IPS-20b (cell line): ENCODE data around the gene ACE2.

Experiments used
- H3K27ac ChIP-seq: one replicate; pipeline ENCODE4 v1.5.1; 2013; ENCODE audit warnings: low read length
- H3K27me3 ChIP-seq: 2 replicates; pipeline ENCODE4 v1.6.1; 2013; ENCODE audit warnings: mild to moderate bottlenecking, low read length, inconsistent platforms; ENCODE audit not compliant: insufficient read depth
- H3K36me3 ChIP-seq: 2 replicates; pipeline ENCODE4 v1.6.1; 2013; ENCODE audit warnings: low read depth, mild to moderate bottlenecking, inconsistent platforms, low read length, moderate library complexity; ENCODE audit not compliant: insufficient read depth
- H3K4me1 ChIP-seq: 2 replicates; pipeline ENCODE4 v1.6.1; 2013; ENCODE audit warnings: mild to moderate bottlenecking, control low read depth, inconsistent platforms, low read length, moderate library complexity; ENCODE audit not compliant: insufficient read depth
- H3K4me3 ChIP-seq: 2 replicates; pipeline ENCODE4 v1.5.1; 2013; ENCODE audit warnings: mild to moderate bottlenecking, low read length, inconsistent platforms
- H3K9ac ChIP-seq: 2 replicates; pipeline ENCODE4 v1.6.1; 2013; ENCODE audit warnings: low read depth, mild to moderate bottlenecking, inconsistent platforms, low read length, moderate library complexity
- H3K9me3 ChIP-seq: 2 replicates; pipeline ENCODE4 v1.6.1; 2013; ENCODE audit warnings: mild to moderate bottlenecking, low read depth, low read length, inconsistent platforms; ENCODE audit not compliant: insufficient read depth

Gene ACE2

DNA sequence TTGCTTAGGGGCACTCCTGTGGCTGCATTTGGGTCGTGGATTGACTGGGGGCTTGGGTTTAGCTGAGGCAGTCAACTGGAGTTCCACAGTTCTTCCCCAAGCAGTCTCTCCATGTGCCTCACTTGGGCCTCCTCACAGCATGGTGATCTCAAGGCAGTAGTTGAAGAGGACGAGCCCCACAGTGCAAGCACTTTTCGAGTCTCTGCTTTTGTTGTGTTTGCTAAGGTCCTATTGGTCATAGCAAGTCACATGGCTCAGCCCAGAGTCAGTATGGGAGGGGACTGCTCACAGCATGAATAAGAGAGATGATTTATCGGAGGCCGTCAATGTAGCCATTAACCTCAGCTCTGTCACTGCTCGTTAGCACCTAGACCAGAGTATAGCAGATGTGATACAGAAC lies 70.4 kb downstream of the ACE2 start:
- no peak overlapping the region for H3K4me3 ChIP-seq
- H3K36me3 ChIP-seq, result no peaks in the 10 kb centered on the region
- H3K9me3 ChIP-seq, result no peaks in the 10 kb centered on the region
- no peak overlapping the region for H3K9ac ChIP-seq
- H3K4me1 ChIP-seq, result no peaks in the 10 kb centered on the region
- no peak overlapping the region for H3K27ac ChIP-seq
- H3K27me3 ChIP-seq, result no peaks in the 10 kb centered on the region

DNA sequence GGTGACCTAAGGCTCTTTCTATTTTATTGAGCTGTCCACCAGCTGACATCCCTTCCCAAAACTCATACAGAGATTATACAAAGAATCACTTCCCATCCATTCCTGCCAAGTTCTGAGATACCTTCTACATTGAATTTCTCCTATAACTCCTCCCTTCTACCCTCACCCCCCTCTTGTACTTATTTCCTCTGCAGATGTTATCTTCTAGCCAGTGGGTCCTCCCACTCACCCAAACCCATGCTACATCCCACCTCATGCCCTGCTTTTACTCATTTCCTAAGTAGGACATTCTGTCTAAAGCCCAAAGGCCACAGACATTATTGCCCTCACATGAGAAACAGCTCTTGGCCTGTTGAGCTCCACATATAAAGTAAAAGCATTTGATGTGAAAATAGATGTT lies 71.6 kb downstream of the ACE2 start:
- no peak overlapping the region for H3K4me3 ChIP-seq
- no peaks in the 10 kb centered on the region for H3K36me3 ChIP-seq
- H3K27me3 ChIP-seq, result no peaks in the 10 kb centered on the region
- H3K4me1 ChIP-seq, result no peaks in the 10 kb centered on the region
- H3K9ac ChIP-seq, result no peak overlapping the region
- H3K27ac ChIP-seq, result no peak overlapping the region
- no peaks in the 10 kb centered on the region for H3K9me3 ChIP-seq

DNA sequence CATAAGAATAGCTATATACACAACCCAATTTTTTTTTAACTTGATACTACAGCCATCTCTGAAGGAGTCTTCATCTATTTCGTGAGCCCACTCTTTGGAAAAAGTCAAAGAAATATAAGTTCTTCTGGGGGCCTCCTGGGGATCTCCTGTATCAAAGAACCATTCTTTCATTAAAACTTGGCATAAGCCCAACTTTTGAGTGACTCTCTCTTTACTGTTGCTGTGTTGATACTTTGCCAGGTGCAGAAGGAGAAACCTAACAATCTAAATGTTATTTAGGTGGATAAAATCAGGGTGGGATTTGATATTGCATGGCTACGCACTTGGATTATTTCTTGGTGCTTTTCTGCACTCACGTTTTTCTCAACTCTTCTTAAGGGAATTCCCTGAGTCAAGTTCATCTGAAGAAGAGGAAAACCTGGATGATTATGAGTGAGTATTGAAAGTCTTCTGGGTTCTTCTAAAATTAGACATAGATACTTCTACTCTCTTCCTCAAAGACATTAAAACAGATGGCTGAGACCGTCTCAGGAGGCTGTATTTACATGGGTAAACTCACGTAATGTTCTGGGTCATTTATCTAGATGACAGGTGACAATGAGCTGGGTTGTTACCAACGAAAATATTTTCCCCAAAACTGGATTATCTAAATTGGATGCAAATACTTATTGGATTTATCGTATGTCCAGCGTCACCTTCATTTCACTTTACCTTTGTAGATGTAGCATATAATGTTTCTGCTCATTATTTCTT lies 74.9 kb downstream of the ACE2 start:
- Histone ChIP-seq H3K9me3 (no peaks in the 10 kb centered on the region), H3K36me3 (no peaks in the 10 kb centered on the region), H3K9ac (no peak overlapping the region), H3K27me3 (no peaks in the 10 kb centered on the region), H3K4me3 (no peak overlapping the region), H3K4me1 (no peaks in the 10 kb centered on the region), H3K27ac (no peak overlapping the region)

DNA sequence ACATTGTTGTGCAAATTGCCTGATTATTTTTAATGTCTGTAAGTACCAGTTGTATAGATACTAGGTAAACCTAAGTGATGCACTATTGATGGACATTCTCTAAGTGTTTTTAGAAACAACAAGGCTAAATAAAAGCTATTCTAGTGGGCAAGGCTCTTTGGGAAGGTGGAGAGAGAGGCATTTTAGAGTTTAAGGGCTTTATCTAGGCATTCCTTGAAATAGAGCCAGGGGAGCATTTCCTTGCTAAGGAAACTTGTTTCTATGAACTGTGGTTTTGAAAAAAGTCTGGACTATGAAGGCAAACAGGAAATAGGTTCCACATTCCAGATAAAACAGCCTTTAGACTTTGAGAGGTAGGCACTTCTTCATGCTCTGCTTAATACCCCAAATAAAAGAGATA lies 76.3 kb downstream of the ACE2 start:
- Histone ChIP-seq H3K36me3 (no peaks in the 10 kb centered on the region), H3K27me3 (no peaks in the 10 kb centered on the region), H3K4me1 (no peaks in the 10 kb centered on the region), H3K4me3 (no peak overlapping the region), H3K9ac (no peak overlapping the region), H3K9me3 (no peaks in the 10 kb centered on the region), H3K27ac (no peak overlapping the region)

DNA sequence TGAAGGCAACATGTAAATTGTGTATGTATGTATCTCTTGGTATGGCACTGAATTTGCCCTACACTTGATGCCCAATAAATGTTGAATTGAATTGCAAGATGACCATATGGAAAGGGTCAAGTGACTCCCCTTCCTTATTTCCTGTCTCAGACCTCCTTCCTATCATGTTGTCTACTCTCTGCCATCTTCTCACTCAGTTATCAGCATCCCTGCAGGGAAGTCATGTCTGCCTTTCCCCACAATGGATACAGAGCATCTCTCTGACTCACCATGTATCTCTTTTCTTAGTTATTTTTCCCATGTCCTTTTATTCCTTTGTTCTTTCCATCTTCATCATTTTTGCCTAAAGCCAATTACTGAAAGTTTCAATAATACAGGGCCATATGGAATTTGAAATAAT lies 77.7 kb downstream of the ACE2 start:
- Histone ChIP-seq H3K4me3 (no peak overlapping the region), H3K27ac (no peak overlapping the region), H3K36me3 (no peaks in the 10 kb centered on the region), H3K9me3 (no peaks in the 10 kb centered on the region), H3K9ac (no peak overlapping the region), H3K4me1 (no peaks in the 10 kb centered on the region), H3K27me3 (no peaks in the 10 kb centered on the region)

DNA sequence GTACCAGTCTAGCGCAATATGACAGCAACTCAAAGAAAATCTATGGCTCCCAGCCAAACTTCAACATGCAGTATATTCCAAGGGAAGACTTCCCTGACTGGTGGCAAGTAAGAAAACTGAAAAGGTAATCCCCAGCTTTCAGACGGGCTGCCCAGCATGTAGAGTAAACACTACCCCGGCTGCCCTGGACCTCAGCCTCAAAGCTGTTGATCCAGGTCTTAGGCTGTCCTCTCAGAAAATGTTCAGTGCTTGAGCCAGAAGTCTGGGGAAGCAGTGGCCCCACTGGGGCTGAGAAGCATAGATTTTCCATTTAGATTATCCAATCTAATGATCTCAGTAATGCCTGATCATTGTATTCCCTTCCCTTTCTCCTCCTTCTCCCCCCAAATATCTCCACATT lies 78.3 kb downstream of the ACE2 start:
- H3K27me3 ChIP-seq, result no peaks in the 10 kb centered on the region
- H3K9ac ChIP-seq, result no peak overlapping the region
- no peaks in the 10 kb centered on the region for H3K9me3 ChIP-seq
- H3K36me3 ChIP-seq, result no peaks in the 10 kb centered on the region
- no peaks in the 10 kb centered on the region for H3K4me1 ChIP-seq
- no peak overlapping the region for H3K27ac ChIP-seq
- no peak overlapping the region for H3K4me3 ChIP-seq

DNA sequence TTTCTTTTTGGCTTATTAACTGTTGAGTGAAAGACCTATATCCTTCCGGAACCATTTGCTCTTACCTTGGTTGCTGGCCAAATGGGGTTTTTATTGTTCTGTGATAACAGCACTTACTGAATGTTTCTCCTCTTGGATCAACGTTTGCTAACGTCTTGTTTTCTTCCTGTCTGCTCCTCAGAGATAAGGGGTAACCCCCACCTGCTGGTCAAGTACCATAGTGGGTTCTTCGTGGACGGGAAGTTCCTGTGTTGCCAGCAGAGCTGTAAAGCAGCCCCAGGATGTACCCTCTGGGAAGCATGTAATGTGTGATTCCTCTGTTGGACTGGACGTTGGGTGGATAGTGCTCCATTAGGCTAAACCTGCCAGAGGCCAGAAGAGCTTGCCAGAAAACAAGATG lies 84.8 kb downstream of the ACE2 start:
- no peaks in the 10 kb centered on the region for H3K36me3 ChIP-seq
- no peaks in the 10 kb centered on the region for H3K4me1 ChIP-seq
- no peaks in the 10 kb centered on the region for H3K27me3 ChIP-seq
- no peak overlapping the region for H3K9ac ChIP-seq
- H3K27ac ChIP-seq, result no peak overlapping the region
- H3K4me3 ChIP-seq, result no peak overlapping the region
- no peaks in the 10 kb centered on the region for H3K9me3 ChIP-seq

DNA sequence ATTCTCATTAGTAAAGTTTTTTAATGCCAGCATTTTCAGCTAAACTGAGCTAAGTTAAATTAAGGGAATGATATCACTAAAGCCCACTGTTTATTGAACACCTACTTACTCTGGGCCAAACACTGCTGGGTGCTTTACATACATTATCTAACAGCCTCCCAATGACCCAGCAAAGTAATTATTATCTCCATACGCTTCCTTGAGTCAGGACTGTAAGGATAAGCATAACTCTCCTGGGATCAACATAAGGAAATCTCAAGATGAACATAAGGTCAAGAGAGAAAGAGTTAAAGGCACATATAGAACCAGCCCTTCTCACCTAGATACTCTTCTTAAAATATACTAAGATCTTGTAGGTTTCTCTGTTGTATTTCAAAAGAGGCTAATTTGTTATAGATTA lies 86.5 kb downstream of the ACE2 start:
- Histone ChIP-seq H3K9me3 (no peaks in the 10 kb centered on the region), H3K36me3 (no peaks in the 10 kb centered on the region), H3K4me3 (no peak overlapping the region), H3K27ac (no peak overlapping the region), H3K27me3 (no peaks in the 10 kb centered on the region), H3K4me1 (no peaks in the 10 kb centered on the region), H3K9ac (no peak overlapping the region)

DNA sequence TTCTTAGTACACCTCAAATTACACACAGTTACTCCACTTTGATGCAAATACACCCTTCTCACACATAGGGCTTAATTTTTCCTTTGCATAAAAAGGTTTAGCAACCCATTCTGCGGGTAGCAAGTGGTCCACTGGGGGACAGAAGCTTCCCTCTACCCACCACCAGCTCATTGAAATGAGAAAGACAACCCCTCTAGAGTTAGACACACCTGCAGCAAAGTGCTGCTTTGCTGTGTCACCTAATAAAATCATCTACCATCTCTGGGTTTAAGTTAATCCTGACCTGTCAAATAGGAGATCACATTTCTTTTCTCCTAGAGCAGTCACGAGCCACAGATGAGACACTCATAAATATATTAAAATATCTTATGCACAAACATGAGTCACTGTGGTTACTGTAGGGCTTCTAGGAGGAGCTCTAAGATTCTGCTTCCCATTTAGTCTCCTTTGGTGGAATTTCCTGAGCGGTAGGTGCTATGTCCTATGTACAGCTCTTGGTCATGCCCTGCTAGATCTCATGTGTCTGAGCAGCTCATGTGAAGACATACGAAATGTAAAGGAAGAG lies 88.3 kb downstream of the ACE2 start:
- Histone ChIP-seq H3K9ac (no peak overlapping the region), H3K36me3 (no peaks in the 10 kb centered on the region), H3K27me3 (no peaks in the 10 kb centered on the region), H3K27ac (no peak overlapping the region), H3K4me3 (no peak overlapping the region), H3K4me1 (no peaks in the 10 kb centered on the region), H3K9me3 (no peaks in the 10 kb centered on the region)

DNA sequence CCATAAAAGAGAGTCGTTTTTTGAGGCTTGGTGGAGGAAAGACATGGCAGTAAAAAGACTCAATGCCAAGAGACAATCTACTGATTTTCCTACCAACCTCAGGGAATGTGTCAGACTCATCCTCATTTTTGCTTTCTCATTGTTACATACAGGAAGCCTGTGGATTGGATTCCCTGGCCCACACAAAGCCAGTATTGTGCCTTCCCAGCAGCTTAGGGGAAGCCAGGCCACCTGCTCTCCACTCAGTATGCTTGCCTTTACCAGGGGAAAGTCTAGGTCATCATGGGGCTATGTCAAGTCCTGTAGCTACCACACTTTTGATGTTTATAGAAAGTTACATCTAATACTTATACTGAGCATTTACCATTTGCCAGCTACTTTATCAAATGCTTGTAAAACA lies 89.2 kb downstream of the ACE2 start:
- H3K9ac ChIP-seq, result no peak overlapping the region
- no peaks in the 10 kb centered on the region for H3K36me3 ChIP-seq

More for the DNA sequence above, 89.2 kb downstream of the ACE2 start:
- Histone ChIP-seq H3K9me3 (no peaks in the 10 kb centered on the region), H3K4me3 (no peak overlapping the region), H3K27ac (no peak overlapping the region), H3K27me3 (no peaks in the 10 kb centered on the region), H3K4me1 (no peaks in the 10 kb centered on the region)
